ENCODE data around the gene GSTK1.

- TF ChIP-seq CTCF (IDR thresholded peaks at IDR 0.05; ENCODE audit: low read length): peak; percentile 60
- TF ChIP-seq EZH2 (optimal IDR thresholded peaks at IDR 0.05; ENCODE audit: low read depth, low read length): no peak
These were observed 42.3 kb downstream of the GSTK1 start for GRCh38 chr7:143305423-143306070.

All from MM.1S (cell line).